ENCODE results near the gene AMH. TPM values are rescaled to one million over a fixed set of nuclear protein-coding genes. Genes with fewer than 3 reads are reported as not detected.

AMH gene
- total and polyA plus RNA-seq, 2 of the 4 experiments (the other 2 are of a cell fraction) = 0.86 TPM; not detected in 1

- H2BK5ac ChIP-seq (ENCODE audit: low read depth, low read length, poor library complexity, severe bottlenecking) = no peak overlapping the region
- H3K14ac ChIP-seq (replicated peaks; ENCODE audit: low read depth, low read length) = no peak overlapping the region
- H2BK20ac ChIP-seq (ENCODE audit: low read depth, low read length) = no peak overlapping the region
- ChIA-PET CTCF (no interaction called here), POLR2A (ENCODE audit: unreplicated experiment) (no interaction called here)
- H4K8ac ChIP-seq (ENCODE audit: low read depth in 2 of 2, low read length in 2 of 2) = no peak overlapping the region
- no TSS peak for BruUV-seq (replicated peaks)
- H2BK120ac ChIP-seq (ENCODE audit: low read depth, low read length) = no peak overlapping the region
- H2AFZ ChIP-seq (replicated peaks; ENCODE audit: low read length, poor library complexity) = no peak overlapping the region
- H3K9me3 ChIP-seq (ENCODE audit: control insufficient read depth, insufficient read depth, low read length) = no peaks in the 10 kb centered on the region
- peaks cover 21 to 93% of the 10 kb centered on the region in 2 experiments for H3K79me1 ChIP-seq (ENCODE audit: low read depth in 1 of 2, low read length in 2 of 2)
- H2AK9ac ChIP-seq (replicated peaks; ENCODE audit: low read depth, low read length, poor library complexity) = no peak overlapping the region
- no peak for DNase-seq
- no peak overlapping the region for H3K4me3 ChIP-seq (ENCODE audit: insufficient read depth, low read depth, low read length)
- no peak overlapping the region for H2AK5ac ChIP-seq (ENCODE audit: low read depth, low read length)
- no peaks in the 10 kb centered on the region for H3K27me3 ChIP-seq (ENCODE audit: control insufficient read depth, insufficient read depth, low read length)
- peaks cover 6% of the 10 kb centered on the region for H3K4me1 ChIP-seq (ENCODE audit: control insufficient read depth, insufficient read depth, low read length)
- H3K4me2 ChIP-seq (ENCODE audit: low read depth, low read length) = no peak overlapping the region
- H4K20me1 ChIP-seq (ENCODE audit: insufficient read depth, low read length) = peaks cover 39% of the 10 kb centered on the region
- H3K56ac ChIP-seq (ENCODE audit: extremely low read depth, insufficient read depth, low read length) = no peak overlapping the region
- H3K23ac ChIP-seq (ENCODE audit: low read depth, low read length) = no peak overlapping the region
- H3K9me1 ChIP-seq (ENCODE audit: insufficient read depth, low read length) = peaks cover 14% of the 10 kb centered on the region
- intact Hi-C loops (cut with micrococcal nuclease) (no loop called here), dilution Hi-C loops (cut with HindIII; ENCODE audit: low sequenced_read_pairs, unreplicated experiment) (no loop called here), in situ Hi-C loops (cut with MboI; ENCODE audit: low sequenced_read_pairs) (no loop called here)
- no peak for TF ChIP-seq USF2 (IDR thresholded peaks at IDR 0.05; ENCODE audit: low read depth, low read length)
- no peak for TF ChIP-seq BHLHE40 (IDR thresholded peaks at IDR 0.05; ENCODE audit: low read depth, low read length)
- TF ChIP-seq, protein P1, sequence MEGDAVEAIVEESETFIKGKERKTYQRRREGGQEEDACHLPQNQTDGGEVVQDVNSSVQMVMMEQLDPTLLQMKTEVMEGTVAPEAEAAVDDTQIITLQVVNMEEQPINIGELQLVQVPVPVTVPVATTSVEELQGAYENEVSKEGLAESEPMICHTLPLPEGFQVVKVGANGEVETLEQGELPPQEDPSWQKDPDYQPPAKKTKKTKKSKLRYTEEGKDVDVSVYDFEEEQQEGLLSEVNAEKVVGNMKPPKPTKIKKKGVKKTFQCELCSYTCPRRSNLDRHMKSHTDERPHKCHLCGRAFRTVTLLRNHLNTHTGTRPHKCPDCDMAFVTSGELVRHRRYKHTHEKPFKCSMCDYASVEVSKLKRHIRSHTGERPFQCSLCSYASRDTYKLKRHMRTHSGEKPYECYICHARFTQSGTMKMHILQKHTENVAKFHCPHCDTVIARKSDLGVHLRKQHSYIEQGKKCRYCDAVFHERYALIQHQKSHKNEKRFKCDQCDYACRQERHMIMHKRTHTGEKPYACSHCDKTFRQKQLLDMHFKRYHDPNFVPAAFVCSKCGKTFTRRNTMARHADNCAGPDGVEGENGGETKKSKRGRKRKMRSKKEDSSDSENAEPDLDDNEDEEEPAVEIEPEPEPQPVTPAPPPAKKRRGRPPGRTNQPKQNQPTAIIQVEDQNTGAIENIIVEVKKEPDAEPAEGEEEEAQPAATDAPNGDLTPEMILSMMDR (conservative IDR thresholded peaks at IDR 0.05; ENCODE audit: low read depth, low read length) = no peak
- ATAC-seq (ENCODE audit: low read depth) = no peak
- WGBS, 2 experiments (ENCODE audit: extremely low coverage in 2 of 2, insufficient read length in 1 of 2) = 96% methylated on average over 9 of the region's 15 CpGs; no CpG with 5 or more reads in 1 of the 2 experiments
- H3K9ac ChIP-seq (ENCODE audit: low read depth, low read length) = no peak overlapping the region
- peaks cover 39% of the 10 kb centered on the region for H3K36me3 ChIP-seq (ENCODE audit: control insufficient read depth, insufficient read depth, low read length)
- no peak overlapping the region for H4K91ac ChIP-seq (ENCODE audit: insufficient read depth, low read depth, low read length)
- no peak overlapping the region for H3K4ac ChIP-seq (ENCODE audit: low read depth, low read length)
- H4K5ac ChIP-seq (ENCODE audit: low read depth, low read length) = no peak overlapping the region
- no peak overlapping the region for H3K27ac ChIP-seq (ENCODE audit: insufficient read depth, low read length)
- no peak overlapping the region for H3K18ac ChIP-seq (ENCODE audit: low read depth, low read length)
- H2BK15ac ChIP-seq (ENCODE audit: low read depth, low read length) = no peak overlapping the region
These were observed 46.8 kb upstream of the AMH start for GRCh38 chr19:2202366-2202765.

All from IMR-90 (cell line).